Measurements from ENCODE around the gene XRCC5. TPM values are rescaled to one million over a fixed set of nuclear protein-coding genes. Genes with fewer than 3 reads are reported as not detected.

The XRCC5 gene
- total RNA-seq, 1 experiment from 2014 or later = 618 TPM

- H2AFZ ChIP-seq (ENCODE audit: low read length) = no peak overlapping the region
- Mint-ChIP-seq H3K27ac (peak overlapping the region in 1 of 3 experiments; percentile 64; a peak in 2 of 7 replicates), H3K4me1 (peaks cover 17 to 25% of the 10 kb centered on the region in 2 experiments)
Observed at GRCh38 chr2:216119986-216120385, 10.8 kb downstream of the XRCC5 start.

More at GRCh38 chr2:216119986-216120385, 10.8 kb downstream of the XRCC5 start:
- no peaks in the 10 kb centered on the region for H3K27me3 Mint-ChIP-seq (ENCODE audit: low read depth)
- no peak overlapping the region for H3K9ac ChIP-seq (ENCODE audit: extremely low read depth, insufficient read length, low read length)
- no peak overlapping the region for H2BK120ac ChIP-seq (ENCODE audit: low read depth, low read length, poor library complexity, severe bottlenecking)
- H3K79me2 ChIP-seq (ENCODE audit: insufficient read depth, low read length) = peaks cover 16% of the 10 kb centered on the region; the same call in 1 of the 2 replicates
- no peak overlapping the region for H3K18ac ChIP-seq (ENCODE audit: insufficient read length, low read depth, low read length)
- H2BK20ac ChIP-seq (ENCODE audit: low read depth, low read length, poor library complexity, severe bottlenecking) = no peak overlapping the region
- H3K4me2 ChIP-seq (ENCODE audit: insufficient read depth, insufficient read length, low read length) = no peak overlapping the region
- H2BK12ac ChIP-seq (ENCODE audit: insufficient read length, low read depth, low read length) = no peak overlapping the region
- H2AK5ac ChIP-seq (ENCODE audit: insufficient read length, low read length) = no peak overlapping the region
- no peak overlapping the region for H2BK5ac ChIP-seq (ENCODE audit: insufficient read length, low read length)
- H3K36me3 Mint-ChIP-seq (ENCODE audit: insufficient read depth in 1 of 3, low read depth in 3 of 3) = peaks cover 71 to 100% (median 93%) of the 10 kb centered on the region in 3 experiments; a peak in 6 of 7 replicates
- TF ChIP-seq, protein P1, sequence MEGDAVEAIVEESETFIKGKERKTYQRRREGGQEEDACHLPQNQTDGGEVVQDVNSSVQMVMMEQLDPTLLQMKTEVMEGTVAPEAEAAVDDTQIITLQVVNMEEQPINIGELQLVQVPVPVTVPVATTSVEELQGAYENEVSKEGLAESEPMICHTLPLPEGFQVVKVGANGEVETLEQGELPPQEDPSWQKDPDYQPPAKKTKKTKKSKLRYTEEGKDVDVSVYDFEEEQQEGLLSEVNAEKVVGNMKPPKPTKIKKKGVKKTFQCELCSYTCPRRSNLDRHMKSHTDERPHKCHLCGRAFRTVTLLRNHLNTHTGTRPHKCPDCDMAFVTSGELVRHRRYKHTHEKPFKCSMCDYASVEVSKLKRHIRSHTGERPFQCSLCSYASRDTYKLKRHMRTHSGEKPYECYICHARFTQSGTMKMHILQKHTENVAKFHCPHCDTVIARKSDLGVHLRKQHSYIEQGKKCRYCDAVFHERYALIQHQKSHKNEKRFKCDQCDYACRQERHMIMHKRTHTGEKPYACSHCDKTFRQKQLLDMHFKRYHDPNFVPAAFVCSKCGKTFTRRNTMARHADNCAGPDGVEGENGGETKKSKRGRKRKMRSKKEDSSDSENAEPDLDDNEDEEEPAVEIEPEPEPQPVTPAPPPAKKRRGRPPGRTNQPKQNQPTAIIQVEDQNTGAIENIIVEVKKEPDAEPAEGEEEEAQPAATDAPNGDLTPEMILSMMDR (conservative IDR thresholded peaks at IDR 0.05) = no peak
- no peak overlapping the region for H3K23ac ChIP-seq (ENCODE audit: insufficient read length, low read depth, low read length)
- no peak overlapping the region for H3K56ac ChIP-seq (ENCODE audit: insufficient read length, low read depth, low read length)
- H2BK15ac ChIP-seq (ENCODE audit: low read depth, low read length) = no peak overlapping the region
- H4K91ac ChIP-seq (ENCODE audit: insufficient read length, low read depth, low read length) = no peak overlapping the region
- H4K8ac ChIP-seq (replicated peaks; ENCODE audit: insufficient read length, low read depth, low read length) = no peak overlapping the region
- H3T11ph ChIP-seq (ENCODE audit: low read length) = no peak overlapping the region
- H3K14ac ChIP-seq (ENCODE audit: insufficient read depth, low read length) = no peak overlapping the region
- no peaks in the 10 kb centered on the region; a peak in 1 of 5 replicates for H3K9me3 Mint-ChIP-seq
- H3K4me3 Mint-ChIP-seq = no peak overlapping the region
- no peak overlapping the region for H4K5ac ChIP-seq (ENCODE audit: insufficient read length, low read depth, low read length)
- peaks cover 10% of the 10 kb centered on the region for H3K79me1 ChIP-seq (ENCODE audit: insufficient read depth, low read depth, low read length, poor library complexity, severe bottlenecking)
- peaks cover 2% of the 10 kb centered on the region; the same call in 1 of the 2 replicates for H3K4me1 ChIP-seq (ENCODE audit: insufficient read depth, low read length)
- no peaks in the 10 kb centered on the region for H4K20me1 ChIP-seq (ENCODE audit: control insufficient read depth, insufficient read depth, insufficient read length)
- H3K27ac ChIP-seq (ENCODE audit: insufficient read length, low read depth, low read length) = no peak overlapping the region
- DNase-seq = no peak
- H3K27me3 ChIP-seq (ENCODE audit: insufficient read depth, low read length) = no peaks in the 10 kb centered on the region
- peaks cover 5% of the 10 kb centered on the region for H3K23me2 ChIP-seq (ENCODE audit: insufficient read length, low read depth, low read length, poor library complexity, severe bottlenecking)
- WGBS (ENCODE audit: extremely low coverage, insufficient read length, low lambda C conversion rate) = no CpG with 5 or more reads among the region's 3 CpGs
- no peaks in the 10 kb centered on the region for H3K9me3 ChIP-seq (ENCODE audit: control insufficient read depth, low read depth, low read length)
- no peak overlapping the region for H3K4ac ChIP-seq (ENCODE audit: low read depth, low read length)
